HepG2 (cell line): ENCODE results near the gene PDGFA.

Source experiments
- BRCA1 ChIP-seq: sonication (generic); formaldehyde crosslinking; IDR thresholded peaks from 2 replicates; pipeline ENCODE4 v1.4.0; 2020; ENCODE audit warnings: missing genetic modification reagents
- PHF20 ChIP-seq: sonication (generic); formaldehyde crosslinking; IDR thresholded peaks from 2 replicates; pipeline ENCODE4 v1.5.0; 2020; ENCODE audit warnings: mild to moderate bottlenecking, missing genetic modification reagents
- THYN1 ChIP-seq: sonication (generic); formaldehyde crosslinking; IDR thresholded peaks from 2 replicates; pipeline ENCODE4 v1.8.1; 2023; ENCODE audit warnings: low read depth, mild to moderate bottlenecking, moderate library complexity, missing genetic modification reagents, borderline replicate concordance
- ZNF317 ChIP-seq: sonication (generic); formaldehyde crosslinking; IDR thresholded peaks from 2 replicates; pipeline ENCODE4 v1.5.0; 2020; ENCODE audit warnings: mild to moderate bottlenecking, missing genetic modification reagents
- ZNF777 ChIP-seq: sonication (generic); formaldehyde crosslinking; IDR thresholded peaks from 2 replicates; pipeline ENCODE4 v1.4.0; 2020; ENCODE audit warnings: missing genetic modification reagents
- TF ChIP-seq, protein P1 (sequence below): sonication (generic); formaldehyde crosslinking; IDR thresholded peaks from 2 replicates; pipeline ENCODE4 v1.4.0; 2020; ENCODE audit warnings: missing genetic modification reagents

DNA sequence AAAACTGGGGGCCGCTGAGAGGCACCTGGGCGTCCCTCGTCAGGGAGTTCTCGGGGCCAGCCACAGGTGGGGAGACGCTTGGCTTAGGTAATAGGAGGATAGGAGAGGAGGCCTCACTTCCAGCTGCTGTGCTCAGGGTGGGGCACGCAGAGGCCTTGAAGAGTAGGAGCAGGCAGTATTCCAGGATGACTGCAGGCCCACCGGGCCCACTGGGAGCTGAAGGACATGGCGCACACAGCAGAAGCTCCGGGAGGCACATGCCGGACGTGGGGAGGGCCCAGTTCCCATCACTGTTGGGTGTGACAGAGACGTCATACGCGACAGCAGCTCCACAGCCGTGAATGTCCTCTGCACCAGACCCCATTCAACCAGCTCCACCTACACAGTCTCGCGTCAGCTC is 22.0 kb upstream of the PDGFA start:
- TF ChIP-seq ZNF317 (CRISPR knock-in tag) (no peak), THYN1 (CRISPR knock-in tag) (no peak), ZNF777 (CRISPR knock-in tag) (no peak), BRCA1 (no peak), PHF20 (CRISPR knock-in tag) (no peak)
- TF ChIP-seq, protein P1, sequence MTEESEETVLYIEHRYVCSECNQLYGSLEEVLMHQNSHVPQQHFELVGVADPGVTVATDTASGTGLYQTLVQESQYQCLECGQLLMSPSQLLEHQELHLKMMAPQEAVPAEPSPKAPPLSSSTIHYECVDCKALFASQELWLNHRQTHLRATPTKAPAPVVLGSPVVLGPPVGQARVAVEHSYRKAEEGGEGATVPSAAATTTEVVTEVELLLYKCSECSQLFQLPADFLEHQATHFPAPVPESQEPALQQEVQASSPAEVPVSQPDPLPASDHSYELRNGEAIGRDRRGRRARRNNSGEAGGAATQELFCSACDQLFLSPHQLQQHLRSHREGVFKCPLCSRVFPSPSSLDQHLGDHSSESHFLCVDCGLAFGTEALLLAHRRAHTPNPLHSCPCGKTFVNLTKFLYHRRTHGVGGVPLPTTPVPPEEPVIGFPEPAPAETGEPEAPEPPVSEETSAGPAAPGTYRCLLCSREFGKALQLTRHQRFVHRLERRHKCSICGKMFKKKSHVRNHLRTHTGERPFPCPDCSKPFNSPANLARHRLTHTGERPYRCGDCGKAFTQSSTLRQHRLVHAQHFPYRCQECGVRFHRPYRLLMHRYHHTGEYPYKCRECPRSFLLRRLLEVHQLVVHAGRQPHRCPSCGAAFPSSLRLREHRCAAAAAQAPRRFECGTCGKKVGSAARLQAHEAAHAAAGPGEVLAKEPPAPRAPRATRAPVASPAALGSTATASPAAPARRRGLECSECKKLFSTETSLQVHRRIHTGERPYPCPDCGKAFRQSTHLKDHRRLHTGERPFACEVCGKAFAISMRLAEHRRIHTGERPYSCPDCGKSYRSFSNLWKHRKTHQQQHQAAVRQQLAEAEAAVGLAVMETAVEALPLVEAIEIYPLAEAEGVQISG, result no peak
